ENCODE measurements around the gene EPM2AIP1.
"Not testable (repeated sequence)": the region's sequence is repeated elsewhere in the genome, so short reads cannot be mapped to it uniquely, and the experiment has no call there.

EPM2AIP1 gene

DNA sequence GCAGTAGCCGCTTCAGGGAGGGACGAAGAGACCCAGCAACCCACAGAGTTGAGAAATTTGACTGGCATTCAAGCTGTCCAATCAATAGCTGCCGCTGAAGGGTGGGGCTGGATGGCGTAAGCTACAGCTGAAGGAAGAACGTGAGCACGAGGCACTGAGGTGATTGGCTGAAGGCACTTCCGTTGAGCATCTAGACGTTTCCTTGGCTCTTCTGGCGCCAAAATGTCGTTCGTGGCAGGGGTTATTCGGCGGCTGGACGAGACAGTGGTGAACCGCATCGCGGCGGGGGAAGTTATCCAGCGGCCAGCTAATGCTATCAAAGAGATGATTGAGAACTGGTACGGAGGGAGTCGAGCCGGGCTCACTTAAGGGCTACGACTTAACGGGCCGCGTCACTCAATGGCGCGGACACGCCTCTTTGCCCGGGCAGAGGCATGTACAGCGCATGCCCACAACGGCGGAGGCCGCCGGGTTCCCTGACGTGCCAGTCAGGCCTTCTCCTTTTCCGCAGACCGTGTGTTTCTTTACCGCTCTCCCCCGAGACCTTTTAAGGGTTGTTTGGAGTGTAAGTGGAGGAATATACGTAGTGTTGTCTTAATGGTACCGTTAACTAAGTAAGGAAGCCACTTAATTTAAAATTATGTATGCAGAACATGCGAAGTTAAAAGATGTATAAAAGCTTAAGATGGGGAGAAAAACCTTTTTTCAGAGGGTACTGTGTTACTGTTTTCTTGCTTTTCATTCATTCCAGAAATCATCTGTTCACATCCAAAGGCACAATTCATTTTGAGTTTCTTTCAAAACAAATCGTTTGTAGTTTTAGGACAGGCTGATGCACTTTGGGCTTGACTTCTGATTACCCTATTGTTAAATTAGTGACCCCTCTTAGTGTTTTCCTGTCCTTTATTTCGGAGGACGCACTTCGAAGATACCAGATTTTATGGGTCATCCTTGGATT is 674 bp upstream of the EPM2AIP1 start, which contains the start of gene MLH1:
Gene MLH1 (plus strand): TSS at position 193 of the 958 bp plus-strand sequence. CDS start 30 bp downstream, at position 223.
- DNase-seq (ENCODE audit: low spot score): peak; percentile 100

DNA sequence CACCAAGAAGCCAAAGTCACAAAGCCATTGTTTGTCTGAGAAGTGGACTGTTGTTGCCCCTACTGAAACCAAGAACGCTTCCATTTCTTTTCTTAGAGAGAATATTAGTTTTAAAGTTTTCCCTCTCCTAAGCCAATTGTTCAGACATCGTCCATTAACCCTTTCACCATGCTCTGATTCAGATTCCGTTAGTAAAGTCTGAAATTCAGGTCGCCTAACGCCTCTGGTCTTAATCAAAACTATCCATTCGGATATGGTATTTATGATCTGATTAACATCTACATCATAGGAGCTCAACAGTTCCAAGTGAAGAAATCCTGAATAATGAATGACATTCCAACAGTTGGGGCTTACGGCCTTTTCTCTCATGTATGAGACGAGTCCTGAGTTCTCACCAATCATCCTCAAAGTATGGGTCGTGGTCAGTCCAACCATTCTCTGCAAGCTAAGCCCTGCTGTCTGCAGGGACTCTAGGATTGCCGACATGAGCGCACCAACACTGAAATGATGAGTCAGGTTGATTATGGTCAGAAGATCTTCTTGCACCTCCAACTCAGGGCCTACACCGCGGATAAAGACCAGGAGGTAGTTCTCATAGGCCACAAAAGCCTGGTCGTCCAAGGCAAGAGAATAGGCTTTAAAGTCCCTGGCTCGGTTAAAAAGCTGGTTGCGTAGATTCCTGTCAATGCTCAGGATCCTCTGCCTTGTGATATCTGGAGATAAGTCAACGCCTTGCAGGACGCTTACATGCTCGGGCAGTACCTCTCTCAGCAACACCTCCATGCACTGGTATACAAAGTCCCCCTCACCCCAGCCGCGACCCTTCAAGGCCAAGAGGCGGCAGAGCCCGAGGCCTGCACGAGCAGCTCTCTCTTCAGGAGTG is 767 bp downstream of the EPM2AIP1 start:
- no peak for DNase-seq (ENCODE audit: low spot score)

DNA sequence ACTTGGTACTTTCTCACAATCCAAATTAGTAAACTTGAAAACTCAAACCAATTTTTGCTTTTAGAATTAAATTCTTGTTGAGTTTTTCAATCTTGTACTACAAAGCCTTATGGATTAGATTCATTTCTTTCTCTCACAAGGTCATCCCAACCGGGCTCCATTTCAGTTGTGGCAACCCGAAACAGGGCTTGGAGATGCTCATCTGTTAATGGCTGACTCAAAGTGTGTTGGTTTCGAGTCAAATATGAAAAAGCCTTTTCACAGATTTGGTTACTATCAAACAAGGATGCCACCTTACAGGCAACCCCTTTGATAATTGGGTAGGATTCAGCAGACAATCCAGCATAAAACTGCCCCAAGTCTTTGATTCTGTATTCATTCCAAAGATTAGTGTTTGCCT is 1.8 kb downstream of the EPM2AIP1 start:
- DNase-seq (ENCODE audit: low spot score): no peak

DNA sequence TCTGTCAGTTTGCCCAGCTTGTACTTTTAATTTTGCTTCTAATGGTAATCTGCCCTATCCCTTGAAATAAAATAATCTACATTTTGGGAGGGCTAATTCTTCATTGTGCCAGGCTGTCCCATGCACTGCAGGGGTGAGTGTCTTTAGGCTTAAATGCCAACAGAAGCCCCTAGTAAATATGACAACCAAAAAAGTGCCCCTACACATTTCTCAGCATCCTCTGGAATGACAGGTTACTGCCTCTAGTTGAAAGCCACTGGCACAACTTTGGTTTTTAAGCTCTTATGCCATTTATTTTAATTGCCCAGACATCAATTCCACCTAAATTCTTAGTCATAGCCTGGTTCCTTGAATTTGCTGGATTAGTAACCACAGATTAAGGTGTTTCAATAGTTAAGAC is 3.4 kb downstream of the EPM2AIP1 start:
- no peak for DNase-seq (ENCODE audit: low spot score)

DNA sequence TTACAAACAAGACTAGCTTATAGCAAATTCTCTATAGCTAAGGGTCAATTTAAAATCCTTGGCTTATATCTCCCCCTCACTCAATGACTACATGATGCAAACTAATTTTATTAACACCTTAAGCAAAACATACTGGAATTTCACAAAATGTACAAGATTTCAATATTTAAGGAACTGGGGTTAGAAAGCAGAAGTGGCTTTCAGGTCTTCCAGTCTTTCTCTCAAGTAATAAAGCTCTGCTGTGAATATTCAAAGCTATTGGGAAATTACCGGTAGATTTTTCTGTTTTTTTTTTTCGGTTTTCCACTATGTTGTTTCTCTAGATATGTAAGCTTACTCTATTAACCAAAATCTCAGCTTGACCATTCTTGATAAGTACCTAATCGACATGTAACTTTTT is 3.9 kb downstream of the EPM2AIP1 start:
- no peak for DNase-seq (ENCODE audit: low spot score)

DNA sequence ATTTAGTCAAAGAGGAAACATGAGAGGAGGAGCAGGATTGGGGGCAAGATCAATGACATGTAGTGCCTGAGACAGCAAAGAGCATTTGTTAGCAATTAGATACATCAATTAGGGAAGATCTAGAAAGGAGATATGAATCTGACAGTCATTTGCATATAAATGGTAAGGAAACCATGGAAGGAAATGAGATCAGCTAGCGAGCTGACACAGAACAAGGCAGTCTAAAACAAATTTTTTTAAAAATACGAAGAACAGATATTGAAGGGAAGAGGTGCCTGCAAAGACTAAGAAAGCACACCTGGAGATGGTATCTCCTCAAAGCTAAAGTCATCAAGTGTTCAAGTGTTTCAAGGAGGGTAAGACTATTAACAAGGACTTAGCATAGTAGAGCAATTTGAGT is 4.6 kb downstream of the EPM2AIP1 start:
- DNase-seq (ENCODE audit: low spot score): peak; percentile 3

DNA sequence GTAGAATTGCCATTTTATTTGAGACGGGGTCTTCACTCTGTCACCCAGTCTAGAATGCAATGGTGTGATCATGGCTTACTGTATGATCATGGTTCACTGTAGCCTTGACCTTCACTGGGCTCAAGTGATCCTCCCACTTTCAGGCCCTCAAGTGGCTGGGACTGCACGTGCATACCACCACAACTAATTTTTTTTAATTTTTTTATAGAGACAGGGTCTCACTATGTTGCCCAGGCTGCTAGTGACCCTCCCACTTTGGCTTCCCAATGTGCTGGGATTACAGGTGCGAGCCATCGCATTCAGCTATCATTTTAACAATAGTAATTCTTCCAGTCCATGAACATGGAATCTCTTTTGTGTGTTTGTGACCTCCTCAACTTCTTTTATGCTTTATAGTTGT is 11.9 kb downstream of the EPM2AIP1 start:
- DNase-seq (ENCODE audit: low spot score): no peak

DNA sequence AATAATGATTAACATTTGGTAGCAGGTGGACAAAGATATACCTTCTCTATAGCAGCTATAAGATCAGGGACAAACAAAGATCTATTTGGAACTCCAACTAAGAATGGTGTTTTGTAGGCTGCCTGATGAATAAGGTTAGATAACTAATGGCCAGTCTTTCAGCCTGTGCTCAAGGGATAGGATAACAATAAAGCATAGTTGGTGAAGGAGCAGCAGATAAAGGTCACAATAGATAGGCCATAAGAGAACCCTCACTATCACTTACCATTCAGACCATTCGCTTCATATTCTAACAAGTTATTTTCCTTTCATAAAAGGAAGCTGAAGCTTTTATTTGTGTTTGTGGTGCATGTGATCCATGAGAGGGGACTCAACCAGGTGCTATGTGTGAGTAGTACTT is 19.8 kb downstream of the EPM2AIP1 start:
- DNase-seq (ENCODE audit: low spot score): no peak

DNA sequence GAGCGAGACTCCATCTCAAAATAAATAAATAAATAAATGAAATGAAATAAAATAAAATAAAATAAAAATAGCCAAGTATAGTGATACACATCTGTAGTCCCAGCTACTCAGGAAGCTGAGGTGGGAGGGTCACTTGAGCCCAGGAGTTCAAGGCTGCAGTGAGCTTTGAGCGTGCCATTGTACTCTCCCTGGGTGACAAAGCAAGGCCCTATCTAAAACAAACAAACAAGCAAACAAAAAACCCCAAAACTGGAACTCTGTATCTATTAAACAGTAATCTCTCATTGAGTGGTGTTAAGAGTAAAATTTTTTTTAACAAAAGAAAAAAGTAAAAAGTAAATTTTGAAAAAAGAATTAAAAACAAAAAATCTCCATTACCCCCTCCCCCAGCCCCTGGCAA is 20.8 kb downstream of the EPM2AIP1 start:
- no peak for DNase-seq (ENCODE audit: low spot score)

DNA sequence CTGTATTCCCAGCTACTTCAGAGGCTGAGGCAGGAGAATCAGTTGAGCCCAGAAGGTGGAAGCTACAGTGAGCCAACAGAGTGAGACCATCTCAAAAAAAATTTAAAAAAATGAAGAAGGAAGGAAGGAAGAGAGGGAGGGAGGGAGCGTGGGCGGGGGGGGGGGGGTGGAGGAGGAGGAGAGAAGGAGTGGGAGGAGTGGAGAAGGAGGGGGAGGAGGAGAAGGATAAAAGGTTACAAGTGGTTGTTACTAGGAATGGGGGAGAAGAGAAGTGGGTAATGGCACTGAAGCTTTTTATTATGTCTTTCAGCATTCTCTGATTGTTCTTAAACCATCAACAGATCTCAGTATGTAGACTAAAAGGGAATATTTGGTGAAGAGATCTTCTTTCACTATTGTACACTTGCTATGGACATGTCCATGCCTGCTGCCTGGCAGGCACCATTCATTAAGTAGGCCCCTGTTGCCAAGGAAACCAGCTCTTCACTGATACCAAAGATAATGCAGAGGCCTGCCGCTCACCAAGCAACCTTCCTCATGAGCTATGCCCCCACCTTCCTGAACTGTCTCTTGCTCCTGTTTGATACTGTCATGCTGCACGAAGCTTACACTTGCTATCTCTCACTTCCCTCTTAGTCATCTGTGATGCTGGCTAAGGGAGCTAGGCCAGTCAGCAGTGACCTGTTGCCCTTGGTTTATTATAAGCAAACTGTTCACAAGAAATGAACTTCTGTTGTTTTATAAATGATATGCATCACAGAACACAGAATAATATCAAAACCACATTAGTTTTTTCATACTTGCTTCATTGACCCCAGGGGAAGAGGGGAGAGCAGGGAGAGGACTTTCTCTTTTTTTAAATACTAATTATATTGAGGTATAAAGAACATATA is 23.1 kb downstream of the EPM2AIP1 start:
- peak; percentile 52 for DNase-seq (ENCODE audit: low spot score)

DNA sequence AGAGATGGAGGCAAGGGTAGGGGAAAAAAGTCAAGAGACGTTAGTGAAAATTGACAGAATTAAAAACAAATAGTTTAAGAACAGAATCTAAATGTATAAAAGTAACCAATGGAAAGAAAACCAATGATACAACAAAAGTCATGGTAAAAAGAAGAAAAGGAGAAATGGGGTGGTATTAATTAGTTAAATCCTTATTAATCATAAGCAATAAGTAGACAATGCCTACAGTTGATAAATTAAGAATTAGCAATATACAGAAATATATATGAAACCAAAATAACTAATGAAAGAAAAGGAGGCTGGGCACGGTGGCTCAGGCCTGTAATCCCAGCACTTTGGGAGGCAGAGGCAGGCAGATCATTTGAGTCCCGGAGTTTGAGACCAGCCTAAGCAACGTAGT is 23.8 kb downstream of the EPM2AIP1 start:
- no peak for DNase-seq (ENCODE audit: low spot score)

DNA sequence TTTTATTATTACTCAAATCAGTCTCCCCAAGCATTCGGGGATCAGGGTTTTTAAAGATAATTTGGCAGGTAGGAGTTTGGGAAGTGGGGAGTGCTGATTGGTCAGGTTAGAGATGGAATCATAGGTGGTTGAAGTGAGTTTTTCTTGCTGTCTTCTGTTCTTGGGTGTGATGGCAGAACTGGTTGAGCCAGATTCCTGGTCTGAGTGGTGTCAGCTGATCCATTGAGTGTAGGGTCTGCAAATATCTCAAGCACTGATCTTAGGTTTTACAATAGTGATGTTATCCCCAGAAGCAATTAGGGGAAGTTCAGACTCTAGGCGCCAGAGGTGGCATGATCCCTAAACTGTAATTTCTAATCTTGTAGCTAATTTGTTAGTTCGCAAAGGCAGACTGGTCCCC is 27.5 kb downstream of the EPM2AIP1 start:
- no peak for DNase-seq (ENCODE audit: low spot score)

DNA sequence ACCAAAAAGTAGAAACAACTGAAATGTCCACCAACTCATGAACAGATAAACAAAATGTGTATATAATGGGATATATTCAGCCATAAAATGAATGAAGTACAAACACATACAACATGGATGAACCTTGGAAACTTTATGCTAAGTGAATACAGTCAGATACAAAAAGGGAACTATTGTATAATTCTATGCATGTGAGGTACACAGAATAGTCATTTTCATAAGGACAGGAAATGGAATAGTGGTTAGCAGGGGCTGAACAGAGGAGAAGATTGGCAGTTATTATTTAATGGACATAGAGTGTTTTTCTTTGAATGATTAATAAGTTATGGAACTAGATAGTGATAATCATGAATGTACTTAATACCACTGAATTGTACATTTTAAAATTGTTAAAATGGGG is 28.1 kb downstream of the EPM2AIP1 start:
- no peak for DNase-seq (ENCODE audit: low spot score)

DNA sequence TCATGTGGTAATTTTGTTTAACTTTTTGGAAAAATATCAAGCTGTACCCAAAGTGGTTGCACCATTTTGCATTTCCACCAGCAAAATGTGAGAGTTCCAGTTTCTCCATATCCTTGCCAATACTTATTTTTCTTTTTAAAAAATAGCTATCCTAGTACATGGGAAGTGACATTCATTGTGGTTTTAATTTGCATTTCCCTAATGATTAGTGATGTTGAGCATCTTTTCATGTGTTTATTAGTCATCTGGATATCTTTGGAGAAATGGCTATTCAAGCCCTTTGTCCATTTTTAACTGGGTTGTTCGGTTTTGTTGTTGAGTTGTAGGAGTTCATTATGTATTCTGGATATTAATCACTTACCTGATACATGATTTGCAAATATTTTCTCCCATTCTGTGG is 28.6 kb downstream of the EPM2AIP1 start:
- DNase-seq (ENCODE audit: low spot score): no peak

DNA sequence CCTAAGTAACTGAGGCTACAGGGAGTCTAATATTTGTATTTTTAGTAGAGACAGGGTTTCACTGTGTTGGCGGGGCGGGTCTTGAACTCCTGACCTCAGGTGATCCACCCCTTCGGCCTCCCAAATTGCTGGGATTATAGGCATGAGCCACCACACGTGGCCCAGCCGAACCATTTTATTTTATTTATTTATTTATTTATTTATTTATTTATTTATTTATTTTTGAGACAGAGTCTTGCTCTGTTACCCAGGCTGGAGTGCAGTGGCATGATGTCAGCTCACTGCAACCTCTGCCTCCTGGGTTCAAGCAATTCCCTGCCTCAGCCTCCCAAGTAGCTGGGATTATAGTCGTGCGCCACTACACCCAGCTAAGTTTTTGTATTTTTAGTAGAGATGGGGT is 29.9 kb downstream of the EPM2AIP1 start:
- DNase-seq (ENCODE audit: low spot score): not testable (repeated sequence)

DNA sequence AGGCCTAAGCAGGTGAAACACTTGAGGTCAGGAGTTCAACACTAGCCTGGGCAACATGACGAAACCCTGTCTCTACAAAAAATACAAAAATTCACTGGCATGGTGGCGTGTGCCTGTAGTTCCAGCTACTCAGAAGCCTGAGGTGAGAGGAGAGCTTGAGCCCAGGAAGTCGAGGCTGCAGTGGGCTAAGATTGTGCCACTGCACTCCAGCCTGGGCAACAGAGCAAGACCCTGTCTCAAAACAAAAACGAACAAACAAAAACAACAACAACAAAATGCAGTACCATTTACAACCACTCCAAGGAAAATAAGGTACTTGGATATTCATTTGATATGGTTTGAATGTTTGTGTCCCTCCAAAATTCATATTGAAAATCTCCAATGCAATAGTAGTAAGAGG is 32.4 kb downstream of the EPM2AIP1 start:
- DNase-seq (ENCODE audit: low spot score): no peak

DNA sequence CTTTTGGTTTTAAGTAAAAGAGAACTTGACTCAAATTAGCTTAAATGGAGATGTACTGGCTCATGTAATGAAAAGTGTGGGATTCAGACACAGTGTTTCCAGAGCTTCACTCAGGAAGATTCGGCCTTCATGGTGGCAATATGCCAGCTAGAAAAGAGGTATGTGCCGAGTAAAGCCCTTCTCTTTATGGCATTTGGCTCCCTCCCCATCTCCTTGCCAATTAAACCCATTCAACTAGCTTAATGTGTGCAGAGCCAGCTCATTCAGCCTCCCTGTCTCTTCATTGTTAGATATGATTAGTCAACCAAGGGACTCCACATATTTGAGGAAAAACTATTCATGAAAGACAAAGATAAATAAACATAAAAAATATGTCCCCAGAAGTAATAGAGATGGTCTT is 33.1 kb downstream of the EPM2AIP1 start:
- no peak for DNase-seq (ENCODE audit: low spot score)

DNA sequence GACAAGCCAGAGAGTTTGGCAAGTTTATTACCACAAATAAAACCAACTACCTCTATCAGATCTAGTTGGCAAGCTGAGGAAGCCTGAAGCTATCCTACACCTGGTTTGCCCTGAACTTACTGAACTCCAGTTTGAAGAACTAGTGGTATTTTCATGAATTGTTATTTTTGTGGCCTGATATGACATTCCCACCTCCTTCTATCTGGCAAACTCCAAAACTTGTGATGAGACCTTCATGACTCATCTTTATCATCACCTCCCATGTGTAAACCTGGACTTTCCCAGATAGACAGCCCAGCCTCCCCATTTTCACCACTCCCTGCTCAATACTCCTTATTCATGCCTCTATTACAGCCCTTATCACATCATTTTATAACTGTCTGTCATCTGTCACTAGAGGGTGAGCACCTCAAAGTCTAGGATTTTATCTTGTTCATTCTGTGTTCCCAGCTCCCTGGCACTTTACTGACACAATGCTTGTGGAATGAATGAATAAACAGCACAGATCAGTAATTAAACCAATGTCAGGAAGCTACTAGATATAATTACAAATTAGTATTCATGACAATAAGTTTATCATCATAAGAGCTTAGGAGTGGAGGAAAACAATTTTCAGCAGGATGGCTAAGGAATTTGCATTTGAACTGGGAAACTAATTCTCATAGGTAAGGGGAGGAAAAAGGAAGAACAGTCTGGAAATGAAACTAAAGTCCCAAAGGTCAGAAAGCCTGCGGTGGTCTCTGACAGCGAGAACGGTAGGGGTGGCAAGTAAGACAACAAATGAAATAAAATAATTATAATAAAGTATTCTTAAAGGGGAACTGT is 34.9 kb downstream of the EPM2AIP1 start:
- DNase-seq (ENCODE audit: low spot score): no peak

DNA sequence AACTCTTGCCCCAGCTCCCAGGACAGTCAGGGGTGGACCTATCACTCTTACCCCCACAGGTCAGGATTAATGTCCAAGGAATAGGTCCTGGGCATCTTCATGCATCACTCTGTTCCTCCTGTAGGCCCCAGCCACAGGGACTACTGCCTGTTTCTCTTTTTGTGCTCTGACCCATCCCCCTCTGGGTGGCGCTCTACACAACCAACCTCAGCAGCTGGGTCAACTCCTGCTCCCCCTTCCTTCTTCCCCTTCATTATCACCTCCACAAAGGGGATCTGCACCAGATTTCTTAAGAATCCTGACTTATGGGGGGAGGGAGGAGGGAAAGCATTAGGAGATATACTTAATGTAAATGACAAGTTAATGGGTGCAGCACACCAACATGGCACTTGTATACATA is 35.9 kb downstream of the EPM2AIP1 start:
- DNase-seq (ENCODE audit: low spot score): no peak

DNA sequence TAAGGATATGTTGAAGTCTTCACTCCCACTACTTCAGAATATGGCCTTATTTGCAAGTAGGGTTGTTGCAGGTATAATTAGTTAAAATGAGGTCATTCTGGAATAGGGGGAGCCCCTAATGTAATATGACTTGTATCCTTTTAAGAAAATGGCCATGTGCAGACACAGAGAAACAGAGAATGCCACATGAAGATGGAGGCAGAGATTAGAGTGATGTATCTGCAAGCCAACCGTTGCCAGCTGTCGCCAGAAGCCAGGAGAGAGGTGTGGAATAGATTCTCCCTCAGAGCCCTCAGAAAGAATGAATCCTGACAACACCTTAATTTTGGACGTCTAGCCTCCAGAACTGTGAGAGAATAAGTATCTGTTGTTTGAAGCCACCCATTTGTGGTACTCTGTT is 36.8 kb downstream of the EPM2AIP1 start:
- DNase-seq (ENCODE audit: low spot score): no peak
